NOMO-1 (cell line): ENCODE data around the gene RHBDL1.

ENCODE experiments used
- DNase-seq, 2 experiments: peaks; one replicate each; lab custom pipeline; 2025; ENCODE audit not compliant: unreplicated experiment in 2 of 2; lab: John Stamatoyannopoulos, UW

The RHBDL1 gene

GRCh38 chr16:716768-717325, 41.4 kb downstream of the RHBDL1 start:
- no peak for DNase-seq

- no peak for DNase-seq
These were observed 42.2 kb downstream of the RHBDL1 start for GRCh38 chr16:717450-718245.

- no peak for DNase-seq
These were observed 42.9 kb downstream of the RHBDL1 start for GRCh38 chr16:718389-718788.

- DNase-seq: no peak
These were observed 43.5 kb downstream of the RHBDL1 start for GRCh38 chr16:718922-719321.

- peak in 1 of 2 experiments; percentile 57 for DNase-seq
These were observed 44.5 kb downstream of the RHBDL1 start for GRCh38 chr16:719815-720446.

- peak; percentile 23 to 57 for DNase-seq
These were observed 45.0 kb downstream of the RHBDL1 start for GRCh38 chr16:720447-720989.

- DNase-seq: peak; percentile 82 to 87
These were observed 45.7 kb downstream of the RHBDL1 start, which contains the start of gene ANTKMT for GRCh38 chr16:720990-721764. ANTKMT (plus strand) TSS chr16:721146; CDS start chr16:721275, 129 bp downstream.

- no peak for DNase-seq
These were observed 46.5 kb downstream of the RHBDL1 start for GRCh38 chr16:721765-722540.

- DNase-seq: no peak
These were observed 47.6 kb downstream of the RHBDL1 start for GRCh38 chr16:722835-723633.

- DNase-seq: no peak
These were observed 48.2 kb downstream of the RHBDL1 start for GRCh38 chr16:723695-724094.

- no peak for DNase-seq
These were observed 48.9 kb downstream of the RHBDL1 start for GRCh38 chr16:724188-725040.

GRCh38 chr16:725041-725376, 49.5 kb downstream of the RHBDL1 start:
- no peak for DNase-seq

GRCh38 chr16:725463-726187, 50.2 kb downstream of the RHBDL1 start:
- no peak for DNase-seq

- DNase-seq: no peak
These were observed 50.6 kb downstream of the RHBDL1 start for GRCh38 chr16:726188-726437.

- peak in 1 of 2 experiments; percentile 60 for DNase-seq
These were observed 51.2 kb downstream of the RHBDL1 start, which contains the start of the genes CCDC78 and HAGHL for GRCh38 chr16:726438-727290. CCDC78 (minus strand) TSS chr16:726443; CDS start chr16:726367, 76 bp downstream. HAGHL (plus strand) TSS chr16:727106; CDS start chr16:727510, 404 bp downstream.

GRCh38 chr16:727291-727977, 52.0 kb downstream of the RHBDL1 start:
- DNase-seq: no peak
